ENCODE data around the gene MS4A10. TPM values are rescaled to one million over a fixed set of nuclear protein-coding genes. Genes with fewer than 3 reads are reported as not detected.

MS4A10 gene
- total and polyA plus RNA-seq, 7 donors: not detected

DNA sequence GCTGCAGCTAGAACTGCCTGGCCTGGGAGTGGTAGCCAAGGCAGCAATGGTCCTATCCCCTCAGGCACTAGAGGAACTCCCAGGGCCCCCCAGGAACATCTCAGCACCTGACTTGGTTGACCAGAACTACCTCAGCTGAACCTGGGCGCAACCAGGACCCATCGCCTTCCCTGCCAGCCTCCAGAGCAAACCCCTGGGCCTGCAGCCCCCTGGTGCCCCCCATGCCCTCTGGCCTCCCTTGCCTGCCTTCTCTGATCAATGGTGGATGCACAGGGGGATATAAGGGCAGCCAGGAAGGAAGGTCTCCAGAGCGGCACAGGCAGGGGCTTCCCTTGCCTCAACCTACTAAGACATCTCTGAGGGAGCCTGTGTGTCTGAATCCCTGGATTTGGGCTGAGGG, 13.5 kb downstream of the MS4A10 start:
- DNase-seq: no peak
- intact Hi-C loops (cut with DNase I): no loop called here
- WGBS, 2 donors: 95 to 99% methylated on average over 3 of the region's 3 CpGs

DNA sequence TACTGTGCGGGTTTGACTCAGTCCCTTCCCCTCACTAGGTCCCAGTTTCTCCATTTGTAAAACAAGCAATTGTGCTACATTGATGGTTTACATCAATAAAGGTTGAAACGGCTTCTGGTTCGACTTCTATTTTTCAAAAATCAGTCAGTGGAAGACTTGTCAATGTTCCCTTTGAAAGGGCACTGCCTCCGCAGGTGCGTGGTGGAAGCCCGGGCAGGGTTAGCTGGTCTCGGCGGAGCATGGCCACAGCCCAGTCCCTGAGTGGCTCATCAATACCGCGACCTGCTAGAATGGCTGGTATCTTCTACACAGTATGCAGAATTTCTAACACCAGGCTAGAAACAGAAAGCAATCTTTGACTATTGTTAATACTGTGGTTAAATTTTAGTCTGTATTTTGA, 16.1 kb downstream of the MS4A10 start:
- H3K4me3 ChIP-seq: no peak overlapping the region
- H3K9me3 ChIP-seq: no peaks in the 10 kb centered on the region
- DNase-seq: no peak
- H3K4me1 ChIP-seq: no peaks in the 10 kb centered on the region
- 86 to 91% methylated on average over 10 of the region's 10 CpGs for WGBS, 2 donors
- H3K27me3 ChIP-seq: no peaks in the 10 kb centered on the region
- intact Hi-C loops (cut with DNase I): no loop called here
- H3K36me3 ChIP-seq: no peaks in the 10 kb centered on the region
- no peak overlapping the region for H3K27ac ChIP-seq
- TF ChIP-seq EP300 (IDR thresholded peaks at IDR 0.05) (no peak), POLR2A (IDR thresholded peaks at IDR 0.05) (no peak), POLR2AphosphoS5 (IDR thresholded peaks at IDR 0.05) (no peak)
- TF ChIP-seq, protein P1, sequence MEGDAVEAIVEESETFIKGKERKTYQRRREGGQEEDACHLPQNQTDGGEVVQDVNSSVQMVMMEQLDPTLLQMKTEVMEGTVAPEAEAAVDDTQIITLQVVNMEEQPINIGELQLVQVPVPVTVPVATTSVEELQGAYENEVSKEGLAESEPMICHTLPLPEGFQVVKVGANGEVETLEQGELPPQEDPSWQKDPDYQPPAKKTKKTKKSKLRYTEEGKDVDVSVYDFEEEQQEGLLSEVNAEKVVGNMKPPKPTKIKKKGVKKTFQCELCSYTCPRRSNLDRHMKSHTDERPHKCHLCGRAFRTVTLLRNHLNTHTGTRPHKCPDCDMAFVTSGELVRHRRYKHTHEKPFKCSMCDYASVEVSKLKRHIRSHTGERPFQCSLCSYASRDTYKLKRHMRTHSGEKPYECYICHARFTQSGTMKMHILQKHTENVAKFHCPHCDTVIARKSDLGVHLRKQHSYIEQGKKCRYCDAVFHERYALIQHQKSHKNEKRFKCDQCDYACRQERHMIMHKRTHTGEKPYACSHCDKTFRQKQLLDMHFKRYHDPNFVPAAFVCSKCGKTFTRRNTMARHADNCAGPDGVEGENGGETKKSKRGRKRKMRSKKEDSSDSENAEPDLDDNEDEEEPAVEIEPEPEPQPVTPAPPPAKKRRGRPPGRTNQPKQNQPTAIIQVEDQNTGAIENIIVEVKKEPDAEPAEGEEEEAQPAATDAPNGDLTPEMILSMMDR (IDR thresholded peaks at IDR 0.05): no peak

More for the DNA sequence above, 13.5 kb downstream of the MS4A10 start:
- H3K27me3 ChIP-seq: no peaks in the 10 kb centered on the region
- no peak for TF ChIP-seq POLR2A (IDR thresholded peaks at IDR 0.05)
- TF ChIP-seq, protein P1 (IDR thresholded peaks at IDR 0.05): no peak
- TF ChIP-seq POLR2AphosphoS5 (IDR thresholded peaks at IDR 0.05): no peak
- no peak for TF ChIP-seq EP300 (IDR thresholded peaks at IDR 0.05)
- no peak overlapping the region for H3K27ac ChIP-seq
- no peak overlapping the region for H3K4me3 ChIP-seq
- no peaks in the 10 kb centered on the region for H3K9me3 ChIP-seq
- H3K4me1 ChIP-seq: no peaks in the 10 kb centered on the region
- H3K36me3 ChIP-seq: no peaks in the 10 kb centered on the region

DNA sequence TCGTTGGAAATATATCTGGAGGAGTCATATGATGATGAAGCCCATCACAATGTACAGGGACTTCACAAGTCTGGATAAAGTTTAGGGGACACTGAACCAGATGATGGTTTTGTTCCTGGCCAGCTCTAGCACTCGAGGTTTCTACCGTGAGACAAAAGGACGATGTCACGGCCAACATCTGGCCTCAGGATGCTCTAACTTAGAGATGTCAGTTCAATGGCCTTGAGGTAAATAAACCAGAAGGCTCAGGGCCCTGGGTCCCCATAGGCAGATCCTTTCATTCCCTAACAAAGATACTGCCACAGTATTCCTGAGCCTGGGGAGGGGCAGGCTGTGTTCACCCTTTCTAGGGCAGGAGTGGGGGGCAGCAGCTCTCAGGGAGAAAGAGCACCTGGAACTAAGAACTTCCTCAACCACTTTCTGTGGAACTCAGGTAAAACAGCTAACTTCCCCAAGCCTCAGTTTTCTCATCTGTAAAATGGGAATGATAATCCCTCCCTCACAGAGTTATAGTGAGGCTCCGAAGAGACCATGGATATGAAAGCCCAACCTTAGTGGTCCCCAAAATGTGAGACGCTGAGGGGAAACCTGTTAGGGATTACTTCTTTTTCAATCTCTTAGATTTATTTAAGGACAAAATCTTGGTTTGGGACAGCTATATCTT, 18.3 kb downstream of the MS4A10 start:
- WGBS, 2 donors: 81 to 85% methylated on average over 7 of the region's 7 CpGs
- no peaks in the 10 kb centered on the region for H3K36me3 ChIP-seq
- no peaks in the 10 kb centered on the region for H3K27me3 ChIP-seq
- no peak for DNase-seq
- TF ChIP-seq POLR2AphosphoS5 (IDR thresholded peaks at IDR 0.05) (no peak), EP300 (IDR thresholded peaks at IDR 0.05) (no peak), POLR2A (IDR thresholded peaks at IDR 0.05) (no peak)
- TF ChIP-seq, protein P1 (IDR thresholded peaks at IDR 0.05): no peak
- H3K4me3 ChIP-seq: no peak overlapping the region
- no peaks in the 10 kb centered on the region for H3K9me3 ChIP-seq
- H3K27ac ChIP-seq: no peak overlapping the region
- intact Hi-C loops (cut with DNase I): no loop called here
- H3K4me1 ChIP-seq: no peaks in the 10 kb centered on the region

DNA sequence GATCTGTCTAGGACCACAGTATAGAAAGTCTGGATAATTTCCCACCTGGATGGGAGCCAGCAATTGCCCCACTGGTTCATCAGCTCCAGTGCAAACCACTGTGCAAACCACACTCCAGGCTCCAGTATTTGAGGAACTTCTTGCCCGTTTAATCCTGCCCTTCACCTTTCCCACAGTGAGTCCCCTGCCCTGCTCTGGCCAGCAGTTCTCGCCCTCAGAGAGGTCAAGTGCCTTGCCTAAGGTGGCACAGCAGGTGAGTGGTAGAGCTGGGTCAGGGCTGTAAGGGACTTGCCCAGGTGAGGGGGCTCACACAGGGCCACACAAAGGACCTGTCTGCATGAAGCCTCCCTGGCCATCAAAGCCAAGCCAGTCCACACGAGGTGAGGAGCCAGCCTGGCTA, 24.1 kb downstream of the MS4A10 start:
- 67 to 70% methylated on average over 3 of the region's 3 CpGs for WGBS, 2 donors
- DNase-seq: no peak

More for the DNA sequence above, 24.1 kb downstream of the MS4A10 start:
- Histone ChIP-seq H3K27ac (no peak overlapping the region), H3K4me1 (no peaks in the 10 kb centered on the region), H3K9me3 (no peaks in the 10 kb centered on the region), H3K36me3 (no peaks in the 10 kb centered on the region), H3K4me3 (no peak overlapping the region), H3K27me3 (no peaks in the 10 kb centered on the region)
- intact Hi-C loops (cut with DNase I): no loop called here
- TF ChIP-seq EP300 (IDR thresholded peaks at IDR 0.05) (no peak), POLR2AphosphoS5 (IDR thresholded peaks at IDR 0.05) (no peak), POLR2A (IDR thresholded peaks at IDR 0.05) (no peak)
- TF ChIP-seq, protein P1 (IDR thresholded peaks at IDR 0.05): no peak

Data from sigmoid colon (tissue), 7 donors.